ENCODE results near the gene RHNO1.

Gene RHNO1, protein sequence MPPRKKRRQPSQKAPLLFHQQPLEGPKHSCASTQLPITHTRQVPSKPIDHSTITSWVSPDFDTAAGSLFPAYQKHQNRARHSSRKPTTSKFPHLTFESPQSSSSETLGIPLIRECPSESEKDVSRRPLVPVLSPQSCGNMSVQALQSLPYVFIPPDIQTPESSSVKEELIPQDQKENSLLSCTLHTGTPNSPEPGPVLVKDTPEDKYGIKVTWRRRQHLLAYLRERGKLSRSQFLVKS

GRCh38 chr12:2877047-2877952 is at the start of gene RHNO1, which contains the start of gene FOXM1:
Gene RHNO1, plus strand, starts transcription at chr12:2877223. Its CDS starts 8,144 bp downstream, at chr12:2885367.
Gene FOXM1, minus strand, starts transcription at chr12:2877174. Its CDS starts 2,696 bp downstream, at chr12:2874478.
- peak; percentile 37 to 60 for DNase-seq

DNA sequence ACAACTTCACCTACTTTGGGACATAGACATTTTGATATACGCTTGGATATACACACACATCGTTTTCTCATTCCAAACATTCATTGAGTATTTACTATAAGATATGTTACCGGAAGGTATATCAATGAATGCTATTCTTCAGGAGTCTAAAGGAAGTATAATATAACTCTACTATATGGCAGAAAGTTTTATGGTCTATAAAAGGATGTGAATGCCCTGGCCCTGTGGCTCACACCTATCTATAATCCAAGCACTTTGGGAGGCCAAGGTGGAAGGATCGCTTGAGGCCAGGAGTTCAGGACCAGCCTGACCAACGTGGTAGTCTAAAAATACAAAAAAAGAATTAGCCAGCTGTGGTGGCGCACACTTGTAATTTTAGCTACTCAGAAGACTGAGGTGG is 47.7 kb upstream of the RHNO1 start:
- DNase-seq = no peak

GRCh38 chr12:2832550-2833127 is 44.4 kb upstream of the RHNO1 start:
- no peak for DNase-seq

DNA sequence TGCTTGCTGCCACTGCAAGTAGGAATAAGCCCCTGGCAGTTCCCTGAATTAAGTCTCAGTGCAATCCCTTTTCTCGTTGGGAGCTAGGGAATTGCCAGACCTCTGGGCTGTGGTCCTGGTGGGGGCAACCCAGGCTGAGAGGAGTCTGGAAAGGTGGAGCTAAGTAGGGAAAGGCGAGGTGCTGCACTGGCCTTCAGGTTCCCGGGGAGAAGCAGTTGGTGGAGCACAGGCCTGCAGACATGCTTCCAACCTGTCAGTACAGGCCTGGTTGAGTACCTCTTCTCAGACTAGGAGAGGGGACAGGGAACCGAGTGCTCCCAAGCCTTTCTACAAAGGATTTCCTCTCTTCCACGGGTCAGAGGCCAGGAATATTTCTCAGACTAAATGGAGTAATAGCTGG is 43.7 kb upstream of the RHNO1 start:
- DNase-seq = no peak

- no peak for DNase-seq
Measured at GRCh38 chr12:2833810-2834209, 43.2 kb upstream of the RHNO1 start.

- peak in 1 of 2 experiments; percentile 17 for DNase-seq
Measured at GRCh38 chr12:2834581-2835491, 42.2 kb upstream of the RHNO1 start, which contains the start of gene NRIP2. Gene NRIP2, minus strand, starts transcription at chr12:2835035. Its CDS starts 52 bp downstream, at chr12:2834983.

GRCh38 chr12:2835691-2836403 is 41.2 kb upstream of the RHNO1 start:
- DNase-seq = no peak

DNA sequence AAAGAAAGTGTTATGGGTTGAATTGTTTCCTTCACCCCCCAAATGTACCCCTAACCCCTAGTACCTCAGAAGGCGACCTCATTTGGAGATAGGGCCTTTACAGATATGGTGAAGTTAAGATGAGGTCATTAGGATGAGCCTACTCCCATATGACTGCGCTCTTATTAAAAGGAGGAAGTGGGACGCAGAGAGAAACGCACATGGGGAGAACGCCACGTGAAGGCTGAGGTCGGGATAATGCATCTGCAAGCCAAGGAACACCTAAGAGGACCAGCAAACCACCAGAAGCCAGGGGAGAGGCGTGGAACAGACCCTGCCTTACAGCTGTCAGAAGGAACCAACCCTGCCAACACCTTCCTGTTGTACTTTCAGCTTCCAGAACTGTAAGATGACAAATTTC is 40.4 kb upstream of the RHNO1 start:
- no peak for DNase-seq

GRCh38 chr12:2841056-2841650 is 35.9 kb upstream of the RHNO1 start:
- DNase-seq = no peak

- DNase-seq = no peak
Measured at GRCh38 chr12:2842948-2843347, 34.1 kb upstream of the RHNO1 start.

DNA sequence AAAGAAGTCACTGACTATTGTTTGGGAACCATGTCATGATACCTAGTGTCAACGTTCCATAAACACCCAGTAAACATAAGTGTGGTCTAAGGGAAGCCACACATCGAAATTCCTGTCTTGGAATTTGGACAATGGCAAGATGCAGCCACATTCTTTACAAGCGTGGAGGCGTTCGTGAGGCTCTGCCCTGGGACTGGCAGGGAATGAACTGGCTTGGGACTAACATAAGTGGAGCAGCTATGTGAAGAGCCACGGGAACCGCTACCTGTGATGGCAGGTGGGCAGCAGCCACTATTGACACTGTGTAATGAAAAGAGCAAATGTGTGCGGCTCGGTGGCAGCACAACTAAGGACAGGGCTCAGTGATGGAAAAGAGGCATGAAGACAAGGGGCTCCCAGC is 32.2 kb upstream of the RHNO1 start:
- no peak for DNase-seq

GRCh38 chr12:2845280-2845679 is 31.7 kb upstream of the RHNO1 start:
- no peak for DNase-seq

- no peak for DNase-seq
Measured at GRCh38 chr12:2851931-2852330, 25.1 kb upstream of the RHNO1 start.

GRCh38 chr12:2853626-2854025 is 23.4 kb upstream of the RHNO1 start:
- DNase-seq = peak in 1 of 2 experiments; percentile 30

GRCh38 chr12:2854669-2855453 is 22.2 kb upstream of the RHNO1 start:
- DNase-seq = no peak

GRCh38 chr12:2855546-2855945 is 21.5 kb upstream of the RHNO1 start:
- no peak for DNase-seq

DNA sequence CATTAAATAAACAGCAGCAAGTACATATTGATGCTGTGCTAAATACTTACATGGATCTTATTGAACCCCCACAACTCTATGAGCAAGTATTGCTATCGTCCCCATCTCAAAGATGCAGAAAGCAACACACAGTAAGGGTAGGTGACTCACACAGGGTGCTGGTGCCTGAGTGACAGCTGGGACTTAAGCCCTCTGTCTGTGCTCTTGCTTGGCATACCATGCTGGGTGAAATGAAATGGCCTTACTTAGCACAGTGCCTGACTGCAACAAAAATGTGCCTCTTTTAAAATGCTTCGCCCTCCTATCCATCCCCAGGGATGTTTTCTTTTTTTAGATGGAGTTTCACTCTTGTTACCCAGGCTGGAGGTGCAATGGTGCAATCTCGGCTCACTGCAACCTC is 21.0 kb upstream of the RHNO1 start:
- no peak for DNase-seq

DNA sequence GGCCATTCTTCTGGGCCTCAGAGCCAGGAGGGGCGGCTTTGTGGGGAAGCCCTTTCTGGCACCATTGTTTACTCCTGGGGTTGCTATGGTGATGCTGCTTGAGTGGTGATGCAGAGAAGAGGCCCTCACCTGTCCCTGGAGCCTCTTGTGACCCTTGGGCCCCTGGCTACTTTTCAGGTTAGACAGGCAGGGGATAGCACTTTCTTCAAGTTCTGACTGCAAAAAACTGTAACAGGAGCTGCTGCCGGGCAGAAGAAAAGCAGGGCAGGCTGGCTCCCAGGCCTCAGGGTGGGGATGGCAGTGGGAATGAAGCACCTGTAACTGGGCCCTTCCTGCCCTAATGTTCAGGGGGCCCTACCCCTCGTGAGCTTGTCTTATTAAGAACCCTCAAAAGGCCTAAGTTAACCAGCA is 20.0 kb upstream of the RHNO1 start, which contains the start of gene TEX52:
TSS of gene TEX52 (minus strand) at position 19 of the 411 bp plus-strand sequence. CDS start at position 6, 13 bp downstream.
- no peak for DNase-seq

DNA sequence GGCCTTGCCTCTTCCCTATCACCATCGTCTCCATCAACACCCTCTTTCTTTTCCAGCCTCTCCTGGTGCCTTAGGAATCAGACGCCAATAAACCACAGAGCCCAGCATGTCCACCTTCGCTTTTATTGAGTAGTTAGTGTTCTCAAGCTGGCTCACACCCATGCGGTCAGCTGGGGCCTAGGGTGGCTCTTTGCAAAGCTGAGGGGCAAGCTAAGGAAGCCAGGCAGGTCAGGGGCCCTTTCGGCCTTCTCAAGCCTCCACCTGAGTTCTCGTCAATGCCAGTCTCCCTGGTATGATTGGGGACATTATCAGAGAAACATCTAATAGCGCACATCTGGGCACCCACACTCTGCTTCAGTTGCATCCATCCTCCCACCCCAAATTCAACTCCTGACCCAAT is 19.4 kb upstream of the RHNO1 start:
- no peak for DNase-seq

- no peak for DNase-seq
Measured at GRCh38 chr12:2858334-2858733, 18.7 kb upstream of the RHNO1 start.
